HL-60/S4 treated with retinoic acid at 250 ng/mL for 4 days and 3 days (cell line): ENCODE measurements around the gene UBA3.

ENCODE experiments used
- in situ Hi-C: fragments of 300-500 bp; cut with MboI; formaldehyde crosslinking; loops from 2 replicates; pipeline ENCODE4 v1.7.0; 2022; ENCODE audit warnings: low sequenced_read_pairs

The UBA3 gene

DNA sequence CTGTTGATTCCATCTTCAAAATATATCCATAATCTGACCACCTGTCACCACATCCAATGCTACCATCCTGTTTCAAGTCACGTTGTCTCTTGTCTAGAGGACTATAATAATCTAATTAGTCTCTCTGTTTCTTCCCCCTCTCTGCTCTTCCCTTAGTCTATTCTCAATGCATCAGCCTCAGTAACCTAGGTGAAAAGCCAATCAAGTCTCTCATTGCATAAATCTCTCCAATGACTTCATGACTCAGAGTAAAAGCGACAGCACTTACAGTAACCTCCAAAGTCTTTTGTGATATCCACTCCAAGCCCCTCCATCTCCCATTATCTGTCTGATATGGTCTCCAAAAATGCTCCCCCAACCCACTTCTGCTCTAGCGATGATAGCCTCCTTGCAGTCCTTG, 7.2 kb downstream of the UBA3 start:
- in situ Hi-C loops: no loop called here

DNA sequence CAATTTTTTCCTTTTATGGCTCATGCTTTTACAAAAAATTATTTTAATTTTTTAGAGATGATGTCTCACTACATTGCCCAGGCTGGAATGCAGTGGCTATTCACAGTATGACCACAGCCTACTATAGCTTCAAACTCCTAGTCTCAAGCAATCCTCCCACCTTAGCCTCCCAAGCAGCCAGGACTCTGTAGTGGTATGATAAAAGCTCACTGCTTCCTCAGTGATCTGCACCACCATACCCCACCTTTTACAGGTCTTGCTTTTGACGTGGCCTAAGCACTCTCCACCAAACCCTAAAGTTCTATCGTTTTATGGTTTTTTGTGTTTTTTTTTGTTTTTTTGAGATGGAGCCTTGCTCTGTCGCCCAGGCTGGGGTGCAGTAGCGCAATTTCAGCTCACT, 14.0 kb downstream of the UBA3 start:
- in situ Hi-C loops: no loop called here

DNA sequence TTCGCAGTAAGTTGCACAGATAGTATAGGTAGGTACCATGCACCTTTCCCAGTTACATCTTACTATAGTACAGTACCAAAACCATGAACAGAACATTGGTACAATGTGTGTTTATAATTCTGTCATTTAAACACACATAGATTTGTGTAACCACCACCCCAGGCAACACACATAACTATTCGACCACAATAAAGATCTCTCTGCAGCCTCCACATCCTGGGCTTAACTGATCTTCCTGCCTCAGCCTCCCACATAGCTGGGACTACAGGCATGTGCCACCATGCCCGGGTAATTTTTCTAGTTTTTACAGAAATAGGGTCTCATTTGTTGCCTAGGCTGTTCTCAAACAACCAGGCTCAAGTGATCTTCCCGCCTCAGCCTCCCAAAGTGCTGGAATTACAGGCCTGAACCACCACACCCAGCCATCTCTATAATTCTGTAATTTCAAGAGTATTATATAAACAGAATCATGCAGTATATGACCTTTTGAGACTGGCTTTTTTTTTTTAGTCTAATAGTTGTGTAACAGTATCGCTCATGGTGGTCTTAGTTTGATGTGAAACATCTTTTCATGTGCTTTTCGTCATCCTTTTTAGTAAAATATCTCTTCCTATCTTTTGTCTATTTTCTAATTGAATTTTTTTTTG, 14.7 kb downstream of the UBA3 start:
- in situ Hi-C loops: no loop called here

DNA sequence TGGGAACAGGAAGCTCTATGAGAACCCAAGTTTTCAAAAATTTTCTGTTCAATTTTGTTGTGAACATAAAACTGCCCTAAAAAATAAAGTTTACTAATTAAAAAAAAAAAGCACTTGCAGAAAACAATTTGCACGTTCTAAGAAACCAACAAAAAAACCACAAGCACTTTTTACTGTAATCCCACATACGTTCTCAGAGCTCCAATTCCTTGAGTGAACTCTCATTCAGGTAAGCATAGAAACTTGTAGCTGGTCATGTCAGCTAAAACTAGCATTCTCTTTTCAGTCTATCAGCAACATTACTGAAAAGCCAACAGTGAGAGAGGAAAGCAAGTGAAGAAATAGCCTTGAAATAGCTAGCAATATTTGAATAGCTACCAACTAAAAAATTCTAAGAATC, 16.5 kb downstream of the UBA3 start:
- in situ Hi-C loops: no loop called here

DNA sequence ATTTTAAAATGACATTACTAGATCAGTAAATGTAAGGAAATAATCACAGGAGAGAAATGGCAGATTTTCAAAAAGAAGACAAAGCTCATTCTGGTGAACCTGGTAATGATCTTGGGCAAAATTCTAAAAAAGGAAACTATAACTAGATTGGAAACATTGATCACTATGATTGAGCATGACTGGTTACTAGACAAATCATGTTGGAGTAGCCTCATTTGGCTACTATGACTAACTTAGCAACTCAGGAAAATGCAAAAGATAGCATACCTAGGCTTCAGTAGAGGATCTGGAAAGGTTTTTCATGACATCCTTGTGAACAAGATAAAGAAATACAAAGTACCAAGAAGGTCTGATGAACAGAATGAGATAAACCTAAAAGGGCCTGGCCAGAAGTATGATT, 20.5 kb downstream of the UBA3 start:
- in situ Hi-C loops: no loop called here

DNA sequence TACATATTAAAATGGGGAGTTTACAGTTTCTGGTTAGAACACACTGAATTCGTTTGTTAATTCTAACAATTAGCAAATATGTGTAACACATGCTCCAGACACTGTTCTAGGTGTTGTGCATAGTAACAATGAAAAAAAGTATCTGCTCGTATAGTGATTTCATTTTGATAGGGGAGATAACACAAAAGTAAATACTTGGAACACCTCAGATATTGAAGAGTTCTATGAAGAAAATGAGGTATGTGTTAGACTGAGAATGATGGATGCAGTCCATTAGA, 21.3 kb downstream of the UBA3 start:
- in situ Hi-C loops: no loop called here

DNA sequence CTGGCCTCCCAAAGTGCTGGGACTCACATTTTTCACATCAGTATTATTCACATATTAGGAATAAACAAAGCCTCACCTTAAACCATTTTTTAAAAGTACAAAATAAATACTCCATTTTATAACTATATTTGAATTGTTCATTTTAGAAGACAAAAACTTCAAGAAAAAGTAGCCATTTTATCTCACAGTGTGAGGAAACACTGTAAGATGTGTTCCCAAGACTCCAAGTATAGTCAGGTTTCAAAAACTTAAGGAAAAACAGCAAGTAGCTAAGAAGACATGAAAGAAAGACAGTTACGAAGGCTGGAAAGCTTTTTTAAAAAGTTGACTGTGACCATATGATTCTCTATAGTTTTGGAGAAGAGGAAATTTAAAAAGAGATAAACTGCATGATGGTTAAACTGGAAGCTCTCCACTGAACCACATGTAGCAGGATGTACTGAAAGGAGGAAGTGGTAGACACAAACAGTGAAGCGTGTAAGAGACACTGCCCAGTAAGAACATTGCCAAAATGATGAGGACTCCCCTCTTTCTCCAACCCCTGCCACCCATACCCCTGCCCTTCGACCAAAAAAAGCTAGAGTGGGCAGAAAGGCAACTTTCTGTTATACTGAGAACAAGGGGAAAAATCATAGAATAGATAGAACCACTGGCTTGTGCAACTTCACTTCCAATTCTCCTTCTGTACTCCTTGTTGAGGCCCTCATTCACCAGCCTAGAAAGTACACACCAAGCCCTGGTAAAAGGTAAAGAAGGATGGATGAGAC, 21.8 kb downstream of the UBA3 start:
- in situ Hi-C loops: no loop called here

DNA sequence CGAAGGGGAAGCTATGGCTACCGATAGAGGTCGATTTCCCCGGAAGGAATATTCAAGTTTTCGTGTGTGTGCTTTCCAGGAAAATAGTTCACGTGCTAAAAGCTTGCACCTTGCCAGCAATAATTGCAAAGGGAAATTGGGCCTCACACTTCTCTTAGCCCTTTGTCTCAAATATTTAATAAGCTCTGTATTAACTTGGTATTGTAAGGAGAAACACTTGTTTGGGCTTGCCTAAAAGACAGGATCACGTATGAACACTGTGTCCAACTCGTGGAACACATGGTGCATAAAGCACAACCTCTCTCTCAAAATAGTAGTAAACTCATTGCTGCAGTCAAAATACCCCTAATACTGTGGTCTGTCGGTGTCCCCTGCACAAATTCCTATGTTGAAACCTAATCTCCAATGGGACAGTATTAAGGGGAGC, 27.7 kb downstream of the UBA3 start:
- in situ Hi-C loops: no loop called here

DNA sequence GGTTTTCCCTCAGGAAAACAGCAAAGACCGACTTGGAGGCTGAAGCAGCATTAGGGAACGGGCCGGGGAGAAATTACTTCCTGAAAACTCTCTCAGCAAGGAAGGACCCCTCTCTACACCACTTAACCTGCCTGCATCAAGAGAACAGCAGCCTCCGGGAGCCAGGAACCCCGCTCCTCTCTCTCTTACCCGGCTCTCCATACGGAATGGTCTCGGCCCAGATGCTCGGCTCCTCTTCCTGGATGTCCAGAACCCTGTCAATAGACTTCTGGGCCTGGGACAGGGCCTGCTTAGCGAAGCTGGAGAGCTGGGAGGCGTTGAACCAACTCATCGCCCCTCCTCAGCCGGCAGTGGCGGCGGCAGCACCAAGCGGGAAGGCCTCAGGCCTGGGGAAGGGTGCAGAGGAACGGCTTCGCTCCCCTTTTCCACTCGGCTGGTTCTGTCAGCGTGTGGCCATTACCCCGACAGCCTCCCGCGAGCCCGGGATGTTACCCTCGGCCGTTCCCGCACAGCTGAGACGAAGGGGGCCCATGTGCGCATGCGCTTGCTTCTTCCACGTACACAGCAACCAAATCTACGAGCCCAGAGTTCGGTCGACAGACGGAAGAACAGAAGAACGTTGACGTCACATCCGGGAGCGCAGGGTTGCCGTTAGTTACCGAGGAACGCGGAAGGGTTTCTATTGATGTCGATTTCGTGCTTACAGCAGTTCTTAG, 28.3 kb downstream of the UBA3 start, which contains the start of gene TMF1:
Gene TMF1, minus strand, starts transcription at position 578 of the 716 bp plus-strand sequence. Its CDS starts 247 bp downstream, at position 331.
- in situ Hi-C loops: no loop called here

DNA sequence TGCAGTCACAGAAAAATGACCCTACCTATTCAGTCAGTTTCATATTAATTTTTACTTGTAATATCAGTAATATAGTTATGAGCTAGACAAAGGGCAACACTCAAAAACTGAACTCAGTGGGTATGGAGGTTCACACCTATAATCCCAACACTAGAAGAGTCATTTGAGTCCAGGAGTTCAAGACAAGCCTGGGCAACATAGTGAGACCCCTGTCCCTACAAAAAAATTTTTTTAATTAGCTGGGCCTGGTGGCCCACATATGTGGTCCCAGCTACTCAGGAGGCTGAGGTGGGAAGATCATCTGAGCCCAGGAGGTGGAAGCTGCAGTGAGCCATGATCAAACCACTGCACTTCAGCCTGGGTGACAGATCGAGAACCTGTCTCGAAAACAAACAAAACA, 31.2 kb downstream of the UBA3 start:
- in situ Hi-C loops: no loop called here

DNA sequence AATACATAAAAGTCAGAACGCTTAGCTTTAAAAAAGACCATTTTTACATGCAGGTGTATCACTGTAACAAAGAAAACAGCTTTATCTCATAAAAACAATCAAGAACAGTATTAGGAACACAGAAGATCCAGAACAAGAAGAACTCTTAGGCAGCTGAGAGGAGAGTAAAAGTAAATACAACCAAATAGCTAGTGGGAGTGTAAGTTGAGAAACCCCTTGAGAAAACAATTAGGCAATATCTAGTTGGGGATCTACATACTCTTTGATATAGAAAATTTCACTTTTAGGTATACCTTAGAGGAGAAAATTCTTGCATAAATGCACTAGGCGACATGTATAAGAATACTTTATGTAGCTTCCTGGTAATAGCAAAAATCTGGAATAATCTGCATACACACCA, 35.6 kb downstream of the UBA3 start:
- in situ Hi-C loops: no loop called here

DNA sequence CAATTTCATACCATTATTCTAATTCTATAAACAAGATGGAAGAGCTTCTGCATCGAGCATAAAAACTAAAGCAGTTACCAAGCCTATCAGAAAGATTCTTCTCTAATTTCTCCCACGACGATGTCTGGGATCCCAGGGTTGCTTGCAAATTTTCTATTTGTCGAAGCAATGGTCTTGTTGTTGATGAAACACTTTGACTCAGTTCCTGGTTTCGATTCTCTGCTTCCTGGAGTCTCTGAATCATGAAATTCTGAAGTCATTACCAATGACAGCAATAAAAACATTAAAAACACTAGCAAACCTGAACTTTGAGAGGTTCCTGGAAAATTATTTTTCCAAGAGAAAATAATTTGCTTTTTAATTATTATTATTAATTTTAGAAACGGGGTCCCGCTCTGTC, 46.7 kb downstream of the UBA3 start:
- in situ Hi-C loops: no loop called here

DNA sequence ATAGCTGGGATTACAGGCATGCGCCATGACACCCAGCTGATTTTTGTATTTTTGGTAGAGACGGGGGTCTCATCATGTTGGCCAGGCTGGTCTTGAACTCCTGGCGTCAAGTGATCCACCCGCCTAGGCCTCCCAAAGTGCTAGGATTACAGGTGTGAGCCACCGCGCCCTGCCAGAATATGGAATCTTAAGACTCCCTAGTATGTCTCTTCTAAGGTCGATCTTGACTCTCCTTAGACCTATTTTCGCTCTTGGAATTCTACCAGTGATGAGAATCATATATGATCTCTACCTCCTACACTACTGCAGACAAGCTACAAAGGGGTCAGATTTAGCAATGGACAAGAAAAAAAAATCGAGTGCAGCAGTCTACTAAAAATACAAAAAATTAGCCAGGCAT, 47.4 kb downstream of the UBA3 start:
- in situ Hi-C loops: no loop called here

DNA sequence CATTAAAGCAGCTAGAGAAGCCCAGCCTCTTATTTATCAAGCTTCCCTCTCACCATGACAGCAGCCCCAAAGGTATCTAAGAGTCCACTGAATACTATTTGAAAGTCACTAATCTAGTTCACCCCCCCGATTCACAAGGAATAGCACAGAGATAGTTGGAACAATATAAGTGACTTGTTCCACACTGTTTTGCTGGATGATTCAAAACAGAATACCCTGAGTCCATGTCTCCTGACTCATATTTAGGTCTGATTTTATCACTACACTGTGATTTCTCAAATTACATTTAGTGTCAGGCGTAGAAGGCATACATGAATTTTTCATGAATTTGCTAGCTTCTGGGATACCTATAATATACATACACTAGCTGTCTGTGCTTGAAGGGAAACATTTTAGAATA, 48.0 kb downstream of the UBA3 start:
- in situ Hi-C loops: no loop called here

DNA sequence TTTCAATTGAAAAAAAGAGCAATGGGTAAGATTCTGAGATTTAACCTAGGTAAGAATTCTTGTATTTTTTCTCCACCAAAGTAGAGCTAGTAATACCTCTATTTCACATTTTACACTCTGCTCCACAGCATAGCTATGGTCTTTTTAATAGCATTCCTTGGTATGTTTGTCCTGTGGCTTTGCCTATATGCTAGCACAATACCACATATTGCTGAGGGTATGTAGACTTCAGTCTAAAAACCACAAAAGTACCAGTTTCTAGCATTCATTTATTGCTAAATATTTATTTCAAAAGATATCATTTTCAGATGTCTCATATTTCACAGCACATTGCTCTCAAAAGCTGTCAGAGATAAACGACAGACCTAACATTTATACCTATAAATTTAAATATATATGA, 48.5 kb downstream of the UBA3 start:
- in situ Hi-C loops: no loop called here

DNA sequence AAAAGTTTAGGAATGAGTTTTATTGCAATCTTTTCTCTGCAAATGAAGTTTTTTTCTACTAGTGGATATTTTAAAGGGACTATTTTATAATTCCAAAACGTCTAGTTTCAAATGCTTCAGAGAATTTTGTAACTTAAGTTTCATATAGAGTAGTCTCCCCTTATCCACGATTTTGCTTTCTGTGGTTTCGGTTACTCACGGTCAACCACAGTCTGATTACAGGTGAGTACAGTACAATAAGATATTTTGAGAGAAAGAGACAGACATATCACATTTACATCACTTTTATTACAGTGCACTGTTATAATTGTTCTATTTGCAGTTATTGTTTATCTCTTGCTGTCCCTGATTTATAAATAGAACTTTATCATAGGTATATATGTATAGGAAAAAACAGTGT, 59.3 kb downstream of the UBA3 start:
- in situ Hi-C loops: no loop called here

DNA sequence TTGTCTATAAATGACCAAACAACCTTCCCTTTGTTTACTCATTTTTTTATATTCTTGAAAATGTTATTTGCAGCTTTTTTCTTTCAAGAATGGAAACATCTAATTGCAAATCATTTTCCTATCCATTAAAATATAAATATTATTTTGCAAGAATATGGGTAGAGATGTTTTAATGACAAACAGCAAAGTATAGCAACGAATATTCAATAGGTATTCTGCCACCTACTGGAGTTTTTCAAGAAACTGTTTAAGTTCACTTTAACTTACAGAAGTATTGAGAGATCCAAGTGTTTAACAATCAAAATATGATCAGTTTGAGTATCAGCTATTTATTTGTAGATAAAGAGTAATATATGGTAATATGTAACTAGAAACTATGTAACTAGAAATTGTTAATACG, 59.7 kb downstream of the UBA3 start:
- in situ Hi-C loops: no loop called here

DNA sequence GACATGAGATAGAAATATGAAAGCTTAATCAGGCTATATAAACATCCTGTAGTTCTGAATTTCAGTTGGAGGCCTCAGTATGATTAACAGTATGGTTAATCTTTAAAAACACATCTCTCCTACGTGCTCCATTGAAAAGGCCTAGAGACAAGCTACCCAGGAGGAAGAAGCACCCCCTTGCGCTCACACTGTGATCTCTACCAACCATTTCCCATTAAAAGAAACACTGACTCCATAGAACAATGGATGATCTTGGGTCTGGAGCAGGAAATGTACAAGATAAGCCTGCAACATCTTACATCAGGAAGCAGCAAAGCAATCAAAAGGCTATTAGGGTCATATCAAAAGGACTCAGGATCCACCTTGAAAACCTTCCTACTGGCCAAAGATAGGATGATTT, 63.3 kb downstream of the UBA3 start:
- in situ Hi-C loops: no loop called here

DNA sequence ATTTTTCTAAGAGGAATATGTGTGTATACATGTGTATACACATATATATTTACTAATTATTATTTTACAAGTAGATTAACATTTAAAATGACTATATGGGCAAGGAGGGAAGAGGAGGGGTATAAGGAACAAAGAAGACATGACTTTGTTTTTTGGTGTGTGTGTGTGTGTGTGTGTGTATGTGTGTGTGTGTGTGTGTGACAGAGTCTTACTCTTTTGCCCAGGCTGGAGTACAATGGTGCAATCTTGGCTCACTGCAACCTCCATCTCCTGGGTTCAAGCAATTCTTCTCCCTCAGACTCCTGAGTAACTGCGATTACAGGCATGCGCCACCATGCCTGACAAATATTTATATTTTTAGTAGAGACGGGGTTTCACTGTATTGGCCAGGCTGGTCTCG, 64.1 kb downstream of the UBA3 start:
- in situ Hi-C loops: no loop called here

DNA sequence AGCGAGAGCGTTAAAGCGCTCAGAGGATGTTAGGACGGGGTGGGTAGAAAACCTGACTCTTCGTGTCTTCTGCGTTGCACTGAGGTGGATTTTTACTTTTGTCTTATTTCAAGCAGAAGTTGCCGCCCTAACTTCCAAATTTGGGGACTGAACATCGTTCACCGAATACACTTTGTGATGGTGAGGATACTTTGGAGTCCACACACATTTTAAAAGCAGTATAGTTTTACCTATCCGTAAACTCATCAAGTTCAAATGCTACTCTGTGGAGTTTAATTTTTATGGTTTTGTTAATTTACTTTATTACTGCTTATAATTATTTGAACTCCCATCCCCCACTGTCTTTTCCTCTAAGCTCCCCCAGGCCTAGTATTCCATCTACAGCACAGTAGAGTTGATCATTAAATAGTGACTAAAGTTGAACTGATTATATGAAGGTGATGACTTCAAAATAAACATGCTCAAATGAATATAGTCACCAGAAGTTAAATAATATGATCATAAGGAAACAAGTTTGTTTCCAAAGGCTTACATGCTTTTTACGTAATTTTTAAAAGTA, 66.1 kb downstream of the UBA3 start:
- in situ Hi-C loops: no loop called here

DNA sequence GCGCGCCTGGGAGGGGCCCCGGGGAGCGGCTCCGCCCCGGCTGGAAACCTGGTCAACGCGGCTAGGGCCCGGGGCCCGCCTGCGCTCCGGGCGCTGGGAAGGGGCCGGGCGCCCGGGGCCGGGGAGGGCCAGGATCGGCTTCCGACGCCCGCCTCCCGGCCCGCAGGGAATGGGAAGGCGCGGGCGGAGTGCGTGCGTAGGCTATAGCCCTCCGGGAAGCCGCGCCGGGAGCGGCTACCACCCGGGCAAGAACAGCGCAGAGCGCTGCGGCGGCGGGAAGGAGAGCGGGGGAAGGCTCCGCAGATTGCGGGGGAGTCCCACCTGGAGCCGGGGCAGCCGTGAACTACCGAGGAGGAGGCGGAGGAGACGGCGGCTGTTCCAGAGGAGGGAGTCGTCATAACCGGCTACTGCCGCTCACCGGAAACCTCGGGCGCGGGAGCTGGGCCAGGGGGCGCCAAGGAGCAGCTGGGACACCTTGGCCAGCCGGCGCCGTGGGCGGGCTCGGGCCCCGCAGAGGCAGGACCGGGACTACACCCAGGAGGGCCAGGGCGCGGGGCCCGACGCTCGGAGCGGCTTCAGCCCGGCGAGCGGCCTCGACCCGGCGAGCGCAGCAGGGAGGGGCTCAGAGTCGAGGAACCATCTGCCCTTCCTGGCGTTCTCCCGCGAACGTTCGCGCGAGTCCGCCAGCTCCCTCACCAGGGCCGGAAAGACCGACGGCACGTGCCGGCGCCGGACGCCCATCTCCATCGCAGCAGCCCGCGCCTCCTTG, 66.7 kb downstream of the UBA3 start, which contains the start of gene EOGT:
Gene EOGT, minus strand, starts transcription at position 432 of the 769 bp plus-strand sequence. CDS start 3,838 bp downstream, outside the sequence.
- in situ Hi-C loops: no loop called here
